CD14-positive monocyte (primary cell): ENCODE measurements around the gene ANGPTL7. TPM values are rescaled to one million over a fixed set of nuclear protein-coding genes. Genes with fewer than 3 reads are reported as not detected.

ENCODE experiments used
- DNase-seq, 3 donors: peaks; one replicate each; pipeline ENCODE4 v3.0.0-alpha.2; 2011 to 2022
- H2AFZ ChIP-seq: 2 replicates; pipeline ENCODE4 v1.6.0; 2012; ENCODE audit warnings: mild to moderate bottlenecking, low read depth, low read length, inconsistent platforms; ENCODE audit not compliant: insufficient read depth, poor library complexity, severe bottlenecking
- H3K27ac ChIP-seq, 2 donors: 1 replicate in 1 of 2; 2 replicates in 1 of 2; pipeline ENCODE4 v1.5.1; 2012 to 2013; ENCODE audit warnings: low read length in 2 of 2, control low read depth in 1 of 2, inconsistent platforms in 1 of 2, low read depth in 1 of 2, mild to moderate bottlenecking in 1 of 2
- H3K27me3 ChIP-seq, 2 donors: one replicate each; pipeline versions ENCODE4 v1.6.0 to v1.6.1; 2011 to 2013; ENCODE audit warnings: low read length in 2 of 2; ENCODE audit not compliant: control insufficient read depth in 2 of 2, insufficient read depth in 2 of 2
- H3K36me3 ChIP-seq, 2 donors: replicated peaks in 1 of 2; 1 replicate in 1 of 2; 2 replicates in 1 of 2; pipeline versions ENCODE4 v1.5.1 to v1.6.1; 2012 to 2013; ENCODE audit warnings: low read length in 2 of 2, control low read depth in 1 of 2, inconsistent platforms in 1 of 2, mild to moderate bottlenecking in 1 of 2; ENCODE audit not compliant: insufficient read depth in 2 of 2, control insufficient read depth in 1 of 2
- H3K4me1 ChIP-seq, 2 donors: 1 replicate in 1 of 2; 2 replicates in 1 of 2; pipeline versions ENCODE4 v1.5.1 to v1.6.1; 2012 to 2013; ENCODE audit warnings: low read length in 2 of 2, control low read depth in 1 of 2, inconsistent platforms in 1 of 2, mild to moderate bottlenecking in 1 of 2, moderate library complexity in 1 of 2; ENCODE audit not compliant: insufficient read depth in 2 of 2, control insufficient read depth in 1 of 2
- H3K4me2 ChIP-seq: replicated peaks from 2 replicates; pipeline ENCODE3; 2012; ENCODE audit warnings: low read length, moderate library complexity, mild to moderate bottlenecking; ENCODE audit not compliant: poor library complexity, severe bottlenecking; ENCODE audit errors: extremely low read depth
- H3K4me3 ChIP-seq, 3 experiments: fragments of 200-600 bp in 1 of 3; sonication (generic) in 1 of 3; replicated peaks in 1 of 3; 1 replicate in 2 of 3; 2 replicates in 1 of 3; pipeline ENCODE4 v1.5.1; 2011 to 2013; ENCODE audit warnings: low read length in 3 of 3, mild to moderate bottlenecking in 3 of 3, control low read depth in 2 of 3, low read depth in 2 of 3, inconsistent platforms in 1 of 3, moderate library complexity in 1 of 3
- H3K79me2 ChIP-seq: 2 replicates; pipeline ENCODE4 v1.6.0; 2012; ENCODE audit warnings: mild to moderate bottlenecking, control low read depth, inconsistent platforms, low read length, moderate library complexity; ENCODE audit not compliant: insufficient read depth
- H3K9ac ChIP-seq: 2 replicates; pipeline ENCODE4 v1.6.0; 2017; ENCODE audit warnings: low read length, mild to moderate bottlenecking; ENCODE audit not compliant: insufficient read depth, poor library complexity, severe bottlenecking
- H3K9me3 ChIP-seq, 2 donors: replicated peaks in 1 of 2; 1 replicate in 1 of 2; 2 replicates in 1 of 2; pipeline versions ENCODE4 v1.5.1 to v1.6.1; 2012 to 2013; ENCODE audit warnings: low read length in 2 of 2, control low read depth in 1 of 2; ENCODE audit not compliant: control insufficient read depth in 1 of 2, insufficient read depth in 1 of 2
- H4K20me1 ChIP-seq: 2 replicates; pipeline ENCODE4 v1.6.0; 2012; ENCODE audit warnings: mild to moderate bottlenecking, low read length, control low read depth, moderate library complexity; ENCODE audit not compliant: insufficient read depth
- H3K27ac Mint-ChIP-seq, 7 donors: one replicate each; pipeline ENCODE4 v1.8.0; 2020; ENCODE audit warnings: mild to moderate bottlenecking in 7 of 7, mixed read lengths in 7 of 7, moderate library complexity in 6 of 7, inconsistent platforms in 2 of 7
- H3K27me3 Mint-ChIP-seq, 3 donors: one replicate each; pipeline ENCODE4 v1.8.0; 2021 to 2022; ENCODE audit warnings: low read depth in 3 of 3, mild to moderate bottlenecking in 3 of 3, mixed read lengths in 3 of 3, moderate library complexity in 3 of 3, inconsistent platforms in 1 of 3
- H3K36me3 Mint-ChIP-seq, 2 donors: one replicate each; pipeline ENCODE4 v1.8.0; 2020; ENCODE audit warnings: mixed read lengths in 2 of 2, inconsistent platforms in 1 of 2, mild to moderate bottlenecking in 1 of 2
- H3K4me1 Mint-ChIP-seq: one replicate; pipeline ENCODE4 v1.8.0; 2020; ENCODE audit warnings: mild to moderate bottlenecking, mixed read lengths
- H3K4me3 Mint-ChIP-seq, 2 donors: one replicate each; pipeline ENCODE4 v1.8.0; 2020; ENCODE audit warnings: mild to moderate bottlenecking in 2 of 2, mixed read lengths in 2 of 2, moderate library complexity in 1 of 2
- H3K9me3 Mint-ChIP-seq, 7 donors: one replicate each; pipeline ENCODE4 v1.8.0; 2020 to 2022; ENCODE audit warnings: mixed read lengths in 7 of 7, mild to moderate bottlenecking in 6 of 7, moderate library complexity in 6 of 7, inconsistent platforms in 2 of 7
- WGBS: methylation state at CpG from one replicate; pipeline ENCODE4 v1.1.5; 2013; ENCODE audit warnings: missing lambda C conversion rate; ENCODE audit not compliant: insufficient coverage; 5-methylcytosine and 5-hydroxymethylcytosine counted together
- intact Hi-C, 2 donors: fragments of 100-400 bp; cut with micrococcal nuclease; formaldehyde crosslinking; loops; one replicate each; pipeline versions ENCODE4 v1.15.0 to v1.15.1; 2023
- polyA plus RNA-seq, 3 donors: library from polyadenylated mRNA; depleted of rRNA in 1 of 3; unstranded in 2 of 3; stranded (reverse) in 1 of 3; fragments of 300-500 nt in 2 of 3; fragments of >200 nt in 1 of 3; fragmentation: Illumina TruSeq in 2 of 3; gene quantifications; 1 replicate in 2 of 3; 2 replicates in 1 of 3; pipeline ENCODE4 v1.2.3, GENCODE V29; 2012 to 2021
- TF ChIP-seq, protein P1 (sequence below): fragments of 200-600 bp; IDR thresholded peaks from one replicate; pipeline ENCODE4 v1.8.0; 2022; ENCODE audit warnings: antibody characterized with exemption, mild to moderate bottlenecking

The ANGPTL7 gene
- polyA plus RNA-seq, 3 donors = not detected

DNA sequence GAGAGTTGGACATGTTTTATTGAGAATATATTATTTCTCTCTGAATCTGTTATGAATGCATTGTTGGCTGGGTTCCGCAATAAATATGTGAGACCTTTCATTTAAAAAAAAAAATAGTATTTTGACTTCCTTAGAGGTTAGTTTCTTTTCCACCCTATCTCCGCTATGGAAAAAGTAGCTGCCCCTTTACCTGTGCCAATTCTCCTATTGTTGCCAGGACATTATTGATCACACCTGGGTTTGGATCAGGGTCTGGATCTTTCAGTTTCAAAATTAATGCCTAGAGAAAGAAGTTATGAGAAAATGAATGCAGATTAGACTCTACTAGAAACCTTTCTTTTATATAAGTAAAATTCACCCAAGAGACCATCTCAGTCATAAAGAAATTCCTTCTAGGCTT, 44.1 kb downstream of the ANGPTL7 start:
- Histone ChIP-seq H4K20me1 (no peaks in the 10 kb centered on the region), H3K79me2 (no peaks in the 10 kb centered on the region), H3K4me2 (no peak overlapping the region), H3K36me3 (peaks cover 93 to 100% of the 10 kb centered on the region in 2 donors), H3K9ac (no peak overlapping the region), H3K27me3 (no peaks in the 10 kb centered on the region), H3K4me3 (no peak overlapping the region), H3K4me1 (no peaks in the 10 kb centered on the region), H3K9me3 (no peaks in the 10 kb centered on the region), H2AFZ (no peak overlapping the region), H3K27ac (no peak overlapping the region)
- peaks cover 81 to 97% of the 10 kb centered on the region in 2 donors for H3K36me3 Mint-ChIP-seq
- no peak for DNase-seq
- intact Hi-C loops = no loop called here
- no peaks in the 10 kb centered on the region for H3K9me3 Mint-ChIP-seq
- H3K27ac Mint-ChIP-seq = no peak overlapping the region
- H3K4me1 Mint-ChIP-seq = no peaks in the 10 kb centered on the region
- TF ChIP-seq, protein P1, sequence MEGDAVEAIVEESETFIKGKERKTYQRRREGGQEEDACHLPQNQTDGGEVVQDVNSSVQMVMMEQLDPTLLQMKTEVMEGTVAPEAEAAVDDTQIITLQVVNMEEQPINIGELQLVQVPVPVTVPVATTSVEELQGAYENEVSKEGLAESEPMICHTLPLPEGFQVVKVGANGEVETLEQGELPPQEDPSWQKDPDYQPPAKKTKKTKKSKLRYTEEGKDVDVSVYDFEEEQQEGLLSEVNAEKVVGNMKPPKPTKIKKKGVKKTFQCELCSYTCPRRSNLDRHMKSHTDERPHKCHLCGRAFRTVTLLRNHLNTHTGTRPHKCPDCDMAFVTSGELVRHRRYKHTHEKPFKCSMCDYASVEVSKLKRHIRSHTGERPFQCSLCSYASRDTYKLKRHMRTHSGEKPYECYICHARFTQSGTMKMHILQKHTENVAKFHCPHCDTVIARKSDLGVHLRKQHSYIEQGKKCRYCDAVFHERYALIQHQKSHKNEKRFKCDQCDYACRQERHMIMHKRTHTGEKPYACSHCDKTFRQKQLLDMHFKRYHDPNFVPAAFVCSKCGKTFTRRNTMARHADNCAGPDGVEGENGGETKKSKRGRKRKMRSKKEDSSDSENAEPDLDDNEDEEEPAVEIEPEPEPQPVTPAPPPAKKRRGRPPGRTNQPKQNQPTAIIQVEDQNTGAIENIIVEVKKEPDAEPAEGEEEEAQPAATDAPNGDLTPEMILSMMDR = no peak
- no peak overlapping the region for H3K4me3 Mint-ChIP-seq
- WGBS = no CpG with 5 or more reads among the region's 2 CpGs
- no peaks in the 10 kb centered on the region for H3K27me3 Mint-ChIP-seq

DNA sequence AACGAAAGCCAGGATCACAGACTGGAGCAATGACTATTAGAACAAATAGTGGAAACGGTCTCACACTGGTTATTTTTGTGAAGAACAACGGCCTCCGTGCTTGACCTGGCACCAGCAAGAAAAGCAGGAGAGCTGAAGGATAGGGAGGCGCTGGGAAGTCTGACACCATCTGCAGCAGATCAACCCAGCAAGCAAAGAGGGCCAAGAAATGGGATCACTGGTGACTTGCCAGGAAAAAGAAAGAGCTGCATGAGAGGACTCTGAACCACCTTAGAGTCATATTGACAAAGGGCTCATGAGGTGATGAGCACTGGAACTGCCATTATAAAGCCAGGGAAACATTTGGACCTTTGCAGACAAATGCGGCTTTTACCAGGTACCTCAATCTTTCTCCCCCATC, 48.2 kb downstream of the ANGPTL7 start:
- peaks cover 86 to 100% of the 10 kb centered on the region in 2 donors for H3K36me3 ChIP-seq
- Mint-ChIP-seq H3K27me3 (no peaks in the 10 kb centered on the region), H3K4me3 (no peak overlapping the region), H3K36me3 (peaks cover 73 to 96% of the 10 kb centered on the region in 2 donors), H3K4me1 (no peaks in the 10 kb centered on the region), H3K9me3 (no peaks in the 10 kb centered on the region), H3K27ac (no peak overlapping the region)
- 56% methylated on average over 5 of the region's 6 CpGs for WGBS
- no peak overlapping the region for H3K4me2 ChIP-seq
- H3K9me3 ChIP-seq = no peaks in the 10 kb centered on the region
- peaks cover 3% of the 10 kb centered on the region for H4K20me1 ChIP-seq
- H3K79me2 ChIP-seq = no peaks in the 10 kb centered on the region
- no peak overlapping the region for H3K9ac ChIP-seq
- H3K27me3 ChIP-seq = no peaks in the 10 kb centered on the region
- no peak overlapping the region for H3K4me3 ChIP-seq
- H3K27ac ChIP-seq = no peak overlapping the region
- H2AFZ ChIP-seq = no peak overlapping the region
- intact Hi-C loops = no loop called here
- no peaks in the 10 kb centered on the region for H3K4me1 ChIP-seq
- DNase-seq = no peak
- TF ChIP-seq, protein P1 = no peak
